DMS53 (cell line): ENCODE measurements around the gene ZNF618.

Experiments
- DNase-seq: peaks from one replicate; lab custom pipeline; 2025; lab: John Stamatoyannopoulos, UW

Gene ZNF618

GRCh38 chr9:113876151-113876992, at the start of gene ZNF618:
Gene ZNF618, plus strand, starts transcription at chr9:113876309. Its CDS starts 72 bp downstream, at chr9:113876381.
- peak; percentile 69 for DNase-seq

DNA sequence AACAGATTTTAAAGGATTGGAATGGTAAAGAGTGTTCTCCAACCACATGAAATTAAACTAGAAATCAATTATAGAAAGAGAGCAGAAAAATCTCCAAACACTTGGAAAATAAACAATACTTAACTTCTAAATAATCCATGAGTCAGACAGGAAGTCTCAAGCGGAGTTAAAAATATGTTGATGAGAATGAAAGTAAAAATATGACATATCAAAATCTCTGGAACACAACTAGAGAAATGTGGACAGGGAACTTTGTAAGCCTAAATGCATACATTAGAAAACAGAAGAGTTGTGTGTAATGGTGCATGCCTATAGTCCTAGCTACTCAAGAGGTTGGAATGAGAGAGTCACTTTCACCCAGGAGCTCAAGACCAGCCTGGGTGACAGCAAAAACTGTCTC, 47.9 kb upstream of the ZNF618 start:
- DNase-seq = no peak

- DNase-seq = no peak
These were observed 38.8 kb upstream of the ZNF618 start for GRCh38 chr9:113837334-113837733.

DNA sequence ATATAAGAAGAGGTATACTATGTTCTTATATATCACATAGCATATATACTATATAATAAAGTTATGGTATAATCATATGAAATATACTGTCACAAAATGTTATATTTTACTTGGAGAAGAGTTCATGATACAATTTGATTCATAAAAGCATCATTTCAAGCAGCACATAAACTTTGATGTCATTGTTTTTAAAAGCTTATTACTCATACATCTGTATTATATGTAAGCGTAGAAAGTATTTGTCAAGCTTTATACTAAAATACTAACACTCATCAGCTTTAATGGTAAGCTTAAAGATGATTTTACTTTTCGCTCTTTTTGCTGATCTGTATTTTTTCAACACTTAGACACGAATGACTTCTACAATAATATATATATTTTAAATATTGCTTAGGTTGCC, 34.0 kb upstream of the ZNF618 start:
- no peak for DNase-seq

GRCh38 chr9:113844466-113844865, 31.6 kb upstream of the ZNF618 start:
- no peak for DNase-seq

- no peak for DNase-seq
These were observed 24.8 kb upstream of the ZNF618 start for GRCh38 chr9:113851359-113851758.

GRCh38 chr9:113851873-113852272, 24.2 kb upstream of the ZNF618 start:
- no peak for DNase-seq

DNA sequence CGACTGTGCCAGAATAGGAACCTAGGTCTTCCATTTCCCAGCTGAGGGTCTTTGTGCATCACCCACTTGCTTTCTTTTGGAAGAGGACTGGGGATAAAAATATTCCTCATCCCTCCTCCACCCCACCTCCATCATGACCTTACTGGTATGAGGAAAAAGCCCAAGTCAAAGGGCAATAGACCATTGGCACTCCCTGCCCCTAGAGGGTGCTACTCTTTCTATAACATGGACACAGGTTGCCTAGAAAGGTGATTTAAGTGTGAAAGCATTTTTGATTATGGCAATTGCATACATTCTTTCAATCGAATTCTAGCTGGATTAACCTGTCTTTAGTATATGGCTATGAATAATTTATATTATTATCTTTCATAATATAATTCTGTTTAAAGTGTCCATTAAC, 22.8 kb upstream of the ZNF618 start:
- peak; percentile 63 for DNase-seq

DNA sequence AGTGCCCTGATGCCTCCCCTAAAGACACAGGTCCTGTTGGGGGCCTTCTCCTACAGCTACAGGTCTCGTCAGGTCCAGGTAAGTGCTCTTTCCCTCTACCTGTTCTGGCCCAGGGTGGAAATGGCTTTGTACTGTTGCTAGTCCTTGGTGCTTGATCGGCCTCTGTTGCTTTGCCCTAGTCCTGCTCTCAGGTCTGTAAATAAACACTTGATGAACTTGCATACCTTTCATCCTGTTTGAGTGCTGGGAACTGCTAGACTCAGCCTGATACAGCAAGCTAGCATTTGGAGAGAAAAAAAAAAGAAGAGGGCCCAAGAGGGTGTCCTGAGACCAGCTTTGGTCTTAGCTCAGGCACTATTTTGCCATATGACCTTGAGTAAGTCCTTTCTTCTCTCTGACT, 21.8 kb upstream of the ZNF618 start:
- peak; percentile 68 for DNase-seq

GRCh38 chr9:113857875-113858274, 18.2 kb upstream of the ZNF618 start:
- no peak for DNase-seq

GRCh38 chr9:113858282-113858681, 17.8 kb upstream of the ZNF618 start:
- no peak for DNase-seq

DNA sequence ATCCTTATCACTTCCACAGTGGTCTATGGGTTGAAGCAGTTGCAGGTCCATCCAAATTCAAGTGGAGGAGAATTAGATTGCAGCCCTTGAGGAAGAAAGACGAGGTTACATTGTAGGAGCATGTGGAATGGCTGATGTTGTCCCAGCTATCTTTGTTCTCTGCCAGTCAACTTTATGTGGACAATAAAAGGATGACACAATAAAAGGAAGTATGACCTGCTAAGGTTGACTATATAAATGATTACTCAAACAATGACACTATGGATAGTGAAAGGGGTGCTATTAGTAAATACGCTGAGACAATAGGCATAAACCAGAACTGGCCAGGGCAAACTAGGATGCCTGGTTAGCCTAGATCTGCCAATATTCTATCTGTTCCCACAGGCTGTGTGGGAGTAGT, 12.8 kb upstream of the ZNF618 start:
- DNase-seq = peak; percentile 6

DNA sequence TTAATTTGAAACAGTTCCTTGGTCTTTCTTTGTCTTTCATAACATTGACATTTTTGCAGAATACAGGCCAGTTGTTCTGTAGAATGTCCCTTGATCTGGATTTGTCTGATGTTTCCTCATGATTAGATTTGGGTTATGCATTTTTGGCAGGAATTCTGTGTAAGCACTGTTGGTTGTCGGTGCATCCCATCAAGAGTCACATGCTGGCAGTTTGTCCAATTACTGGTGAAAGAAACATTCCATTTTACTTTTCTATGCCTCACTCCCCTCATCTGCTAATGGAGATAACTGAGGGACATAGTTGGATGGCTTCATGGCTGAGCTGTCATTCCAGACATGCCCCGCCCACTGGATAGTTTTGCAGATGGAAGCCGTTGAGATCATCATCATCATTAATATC, 7.6 kb upstream of the ZNF618 start:
- DNase-seq = no peak

DNA sequence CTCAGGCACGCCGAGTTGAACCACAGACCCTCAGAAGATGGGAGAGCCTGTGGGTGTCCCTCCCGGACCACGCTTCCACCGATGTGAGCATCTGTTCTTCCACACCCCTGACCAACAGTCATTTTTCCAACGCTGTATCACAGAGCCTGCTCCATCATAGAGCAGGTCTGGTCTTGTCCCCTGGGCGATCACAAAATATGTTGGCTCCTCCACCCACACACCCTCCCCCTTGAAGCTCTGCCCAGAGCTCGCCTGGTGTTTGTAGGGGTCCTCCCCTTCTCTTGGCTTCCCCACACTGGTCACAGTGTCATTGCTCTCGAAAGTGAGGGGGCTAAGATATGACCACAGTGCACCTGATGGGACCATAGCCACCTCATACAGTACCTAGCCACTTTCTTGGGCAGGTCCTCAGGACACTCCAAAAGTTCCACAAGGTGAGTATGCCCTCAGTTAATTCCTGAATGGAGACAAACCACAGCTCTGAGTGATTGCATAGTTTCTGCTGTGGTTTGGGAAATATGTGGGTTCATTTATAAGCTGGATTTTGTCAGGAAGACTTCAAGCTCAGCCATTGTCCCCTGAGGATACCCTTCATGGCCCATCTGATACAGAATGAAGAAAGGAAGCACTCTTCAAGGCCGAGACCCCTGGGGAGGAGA, 3.5 kb upstream of the ZNF618 start:
- no peak for DNase-seq

DNA sequence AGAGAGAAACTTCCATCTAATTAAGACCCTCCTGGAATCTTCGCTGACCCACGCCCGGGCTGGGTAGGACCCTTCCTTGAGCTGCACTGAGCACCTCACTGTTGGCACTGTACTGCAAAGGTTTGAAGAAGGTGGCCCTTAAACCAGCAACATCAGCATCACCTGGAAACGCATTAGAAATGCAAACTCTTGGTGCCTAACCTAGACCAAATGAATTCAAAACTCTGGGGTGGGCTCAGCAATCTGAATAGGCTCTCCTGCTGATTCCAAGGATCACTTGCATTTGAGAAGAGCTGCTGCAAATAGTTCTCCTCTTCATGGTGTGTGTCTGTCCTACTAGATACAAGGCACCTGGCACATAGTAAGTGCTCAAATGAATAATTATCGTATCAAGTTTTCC, 2.7 kb upstream of the ZNF618 start:
- DNase-seq = no peak

DNA sequence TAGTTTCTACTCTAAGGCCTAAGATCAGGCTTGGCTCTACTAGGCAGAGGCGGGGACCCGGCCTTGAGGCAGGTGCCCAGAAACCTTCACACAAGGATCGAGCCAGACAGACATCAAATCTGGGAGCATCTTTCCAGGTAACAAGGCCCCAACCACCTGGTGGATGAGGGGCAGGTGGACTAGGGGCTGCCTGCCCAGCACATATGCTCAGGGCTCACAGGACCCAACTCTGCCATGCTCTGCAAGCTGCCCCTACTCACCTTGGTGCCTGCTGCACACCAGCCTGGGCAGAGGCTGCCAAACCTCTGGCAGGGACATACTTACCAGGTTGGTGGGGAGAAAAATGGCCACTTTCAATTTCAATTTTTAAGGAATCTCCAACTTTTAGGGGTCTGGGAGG, 2.2 kb upstream of the ZNF618 start:
- DNase-seq = no peak

DNA sequence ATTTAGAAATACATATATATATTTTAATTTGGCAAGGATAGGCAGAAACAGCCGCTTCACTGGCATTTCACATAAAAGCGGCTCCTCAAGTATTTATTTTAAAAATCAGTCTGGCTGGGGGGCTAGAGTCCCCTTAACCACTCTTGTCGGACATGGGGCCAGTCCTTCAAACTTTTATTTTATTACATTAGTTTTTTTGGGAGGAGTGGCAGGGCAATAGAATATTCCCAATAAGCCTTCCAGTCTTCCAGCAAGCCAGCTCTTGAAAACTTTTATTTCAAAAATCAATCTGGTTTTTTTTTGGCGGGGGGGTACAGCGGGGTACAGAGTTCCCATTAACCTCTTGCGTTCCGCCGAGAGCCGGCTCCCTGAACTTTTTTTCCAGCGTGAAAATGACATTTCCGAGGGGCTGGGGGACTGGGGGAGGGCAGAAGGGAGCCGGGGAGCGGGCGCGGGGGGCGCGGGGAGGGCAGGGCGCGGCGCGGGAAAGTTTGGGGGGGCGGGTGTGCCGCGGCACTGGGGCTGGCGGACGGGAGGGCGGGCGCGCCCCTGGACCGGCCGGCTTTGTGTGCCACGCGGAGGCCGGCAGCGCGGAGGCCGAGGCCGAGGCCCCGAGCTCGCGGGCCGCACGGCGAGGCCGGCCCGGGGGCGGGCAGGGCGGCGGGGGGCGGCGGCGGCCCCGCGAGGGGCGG, 504 bp upstream of the ZNF618 start:
- peak; percentile 59 for DNase-seq

GRCh38 chr9:113876993-113877368, 872 bp downstream of the ZNF618 start:
- no peak for DNase-seq

DNA sequence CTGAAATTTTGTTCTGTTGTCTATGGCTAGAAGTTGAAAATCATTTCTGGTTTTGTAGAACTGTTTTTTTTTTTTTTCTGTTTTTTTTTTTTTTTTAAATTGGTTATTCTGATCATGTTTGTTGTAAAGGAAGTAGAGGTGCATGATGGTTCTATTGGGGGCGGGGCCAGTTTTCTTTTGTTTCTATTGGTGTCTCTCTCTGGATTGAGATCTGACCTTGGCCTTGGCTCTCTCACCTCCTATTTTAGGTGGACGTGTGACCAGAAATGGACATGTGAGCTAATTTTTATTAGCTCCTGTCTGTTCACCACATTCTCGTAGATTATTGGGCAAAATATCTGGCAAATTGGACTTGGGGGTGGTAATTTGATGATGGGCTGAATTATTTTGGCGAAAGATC, 3.2 kb downstream of the ZNF618 start:
- DNase-seq = no peak

- no peak for DNase-seq
These were observed 3.8 kb downstream of the ZNF618 start for GRCh38 chr9:113879911-113880310.

GRCh38 chr9:113882181-113882580, 6.1 kb downstream of the ZNF618 start:
- DNase-seq = no peak

DNA sequence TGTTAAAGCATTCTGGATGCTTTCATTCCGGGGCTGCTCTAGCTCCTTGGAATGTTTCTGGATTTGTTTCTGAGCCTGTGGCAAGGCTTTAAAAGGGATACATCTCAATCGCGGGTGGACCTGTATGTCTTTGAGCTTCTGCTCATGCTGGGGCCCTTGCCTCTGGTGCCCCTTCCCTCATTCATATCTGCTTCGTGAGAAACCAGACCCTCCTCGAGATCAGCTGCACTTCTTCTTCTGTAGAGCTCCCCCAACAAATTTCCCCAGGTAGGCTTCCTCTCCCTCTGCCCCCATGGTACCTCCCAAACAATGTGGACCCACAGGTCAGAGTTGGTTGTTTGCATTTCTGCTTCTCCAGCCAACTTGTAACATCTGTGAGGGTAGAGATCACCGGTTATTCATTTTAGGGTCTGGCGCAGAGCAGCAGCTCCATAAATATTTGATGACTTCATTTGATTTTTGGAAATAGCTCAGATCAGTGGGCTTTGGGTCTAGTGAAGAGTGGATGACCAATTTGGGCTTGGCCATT, 6.6 kb downstream of the ZNF618 start:
- DNase-seq = no peak
